A673 (cell line): ENCODE results near the gene N4BP3.

ENCODE experiments used
- EZH2 ChIP-seq: fragments of 200-600 bp; sonication (generic); IDR thresholded peaks from 2 replicates; pipeline ENCODE4 v1.6.1; 2017; ENCODE audit warnings: borderline replicate concordance, low read depth, mild to moderate bottlenecking, mixed read lengths, antibody characterized with exemption, low read length; ENCODE audit not compliant: poor library complexity, severe bottlenecking
- TF ChIP-seq, protein P1 (sequence below): fragments of 300-800, 200-600 bp; sonication (generic); conservative IDR thresholded peaks from 2 replicates; pipeline ENCODE4 v1.5.1; 2017; ENCODE audit warnings: low read depth, mild to moderate bottlenecking, antibody characterized with exemption, low read length, moderate library complexity, mixed read lengths

DNA sequence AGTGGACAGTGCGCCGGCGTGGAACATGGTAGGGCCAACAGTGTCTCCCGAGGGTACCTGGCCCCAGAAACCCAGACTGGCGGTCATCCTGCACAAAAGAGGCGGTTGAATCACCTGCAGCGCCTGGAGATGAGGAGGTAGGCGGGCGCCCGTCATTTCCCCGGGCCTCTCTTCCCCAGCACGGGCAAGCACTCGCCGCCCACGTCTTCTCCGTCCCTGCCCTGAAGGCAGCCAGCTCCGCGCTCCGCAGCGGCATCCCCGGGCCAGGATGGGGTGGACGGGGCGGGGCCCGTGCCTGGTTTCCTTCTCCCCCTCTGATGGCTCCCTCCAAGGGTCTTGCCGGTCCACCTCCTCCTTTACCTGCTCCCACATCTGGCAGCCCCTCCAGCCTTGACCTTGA, 27.1 kb upstream of the N4BP3 start:
- TF ChIP-seq, protein P1, sequence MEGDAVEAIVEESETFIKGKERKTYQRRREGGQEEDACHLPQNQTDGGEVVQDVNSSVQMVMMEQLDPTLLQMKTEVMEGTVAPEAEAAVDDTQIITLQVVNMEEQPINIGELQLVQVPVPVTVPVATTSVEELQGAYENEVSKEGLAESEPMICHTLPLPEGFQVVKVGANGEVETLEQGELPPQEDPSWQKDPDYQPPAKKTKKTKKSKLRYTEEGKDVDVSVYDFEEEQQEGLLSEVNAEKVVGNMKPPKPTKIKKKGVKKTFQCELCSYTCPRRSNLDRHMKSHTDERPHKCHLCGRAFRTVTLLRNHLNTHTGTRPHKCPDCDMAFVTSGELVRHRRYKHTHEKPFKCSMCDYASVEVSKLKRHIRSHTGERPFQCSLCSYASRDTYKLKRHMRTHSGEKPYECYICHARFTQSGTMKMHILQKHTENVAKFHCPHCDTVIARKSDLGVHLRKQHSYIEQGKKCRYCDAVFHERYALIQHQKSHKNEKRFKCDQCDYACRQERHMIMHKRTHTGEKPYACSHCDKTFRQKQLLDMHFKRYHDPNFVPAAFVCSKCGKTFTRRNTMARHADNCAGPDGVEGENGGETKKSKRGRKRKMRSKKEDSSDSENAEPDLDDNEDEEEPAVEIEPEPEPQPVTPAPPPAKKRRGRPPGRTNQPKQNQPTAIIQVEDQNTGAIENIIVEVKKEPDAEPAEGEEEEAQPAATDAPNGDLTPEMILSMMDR = no peak
- no peak for TF ChIP-seq EZH2
